Stimulated activated CD8-positive, alpha-beta memory T cell treated with anti-CD3 and anti-CD28 coated beads, Interleukin-4, amount 100 ng/mL, for 4 hours (primary cell): ENCODE results near the gene CCDC97.
"Not testable (repeated sequence)": the region's sequence is repeated elsewhere in the genome, so short reads cannot be mapped to it uniquely, and the experiment has no call there.

Source experiments
- DNase-seq, 2 donors: peaks; one replicate each; pipeline ENCODE4 v3.0.0-alpha.2; 2020; ENCODE audit warnings: low read depth in 2 of 2, low spot score in 1 of 2

Gene CCDC97

GRCh38 chr19:41334793-41335192 lies 24.8 kb downstream of the CCDC97 start:
- no peak for DNase-seq

GRCh38 chr19:41335467-41335866 lies 25.5 kb downstream of the CCDC97 start:
- DNase-seq: no peak

- no peak for DNase-seq
Measured at GRCh38 chr19:41339936-41340335, 30.0 kb downstream of the CCDC97 start.

GRCh38 chr19:41341669-41342490 lies 31.9 kb downstream of the CCDC97 start:
- DNase-seq: no peak

GRCh38 chr19:41344162-41344561 lies 34.2 kb downstream of the CCDC97 start:
- DNase-seq: no peak

- not testable (repeated sequence) for DNase-seq
Measured at GRCh38 chr19:41346916-41347315, 36.9 kb downstream of the CCDC97 start.

- no peak for DNase-seq
Measured at GRCh38 chr19:41350735-41351338, 40.9 kb downstream of the CCDC97 start.

GRCh38 chr19:41351339-41352245 lies 41.6 kb downstream of the CCDC97 start:
- DNase-seq: peak; percentile 80 to 88

GRCh38 chr19:41352279-41352608 lies 42.3 kb downstream of the CCDC97 start:
- no peak for DNase-seq

- peak; percentile 46 to 68 for DNase-seq
Measured at GRCh38 chr19:41352609-41353465, 42.9 kb downstream of the CCDC97 start.

- peak; percentile 84 to 93 for DNase-seq
Measured at GRCh38 chr19:41353466-41354342, 43.7 kb downstream of the CCDC97 start, which contains the start of gene TGFB1. Gene TGFB1, minus strand, starts transcription at chr19:41353922. Its CDS starts 878 bp downstream, at chr19:41353044.

- no peak for DNase-seq
Measured at GRCh38 chr19:41354343-41354953, 44.5 kb downstream of the CCDC97 start.

GRCh38 chr19:41355035-41355434 lies 45.1 kb downstream of the CCDC97 start:
- no peak for DNase-seq

- DNase-seq: no peak
Measured at GRCh38 chr19:41355802-41356201, 45.8 kb downstream of the CCDC97 start.

GRCh38 chr19:41356984-41357739 lies 47.2 kb downstream of the CCDC97 start:
- no peak for DNase-seq

- DNase-seq: no peak
Measured at GRCh38 chr19:41357746-41358145, 47.8 kb downstream of the CCDC97 start.

GRCh38 chr19:41359741-41360140 lies 49.8 kb downstream of the CCDC97 start:
- no peak for DNase-seq

- no peak for DNase-seq
Measured at GRCh38 chr19:41362143-41362847, 52.3 kb downstream of the CCDC97 start.
